NCI-H1436 (cell line): ENCODE measurements around the gene OR10G6.
"Not testable (repeated sequence)": the region's sequence is repeated elsewhere in the genome, so short reads cannot be mapped to it uniquely, and the experiment has no call there.

Experiments
- DNase-seq: peaks from one replicate; lab custom pipeline; 2025; lab: John Stamatoyannopoulos, UW

The OR10G6 gene, protein sequence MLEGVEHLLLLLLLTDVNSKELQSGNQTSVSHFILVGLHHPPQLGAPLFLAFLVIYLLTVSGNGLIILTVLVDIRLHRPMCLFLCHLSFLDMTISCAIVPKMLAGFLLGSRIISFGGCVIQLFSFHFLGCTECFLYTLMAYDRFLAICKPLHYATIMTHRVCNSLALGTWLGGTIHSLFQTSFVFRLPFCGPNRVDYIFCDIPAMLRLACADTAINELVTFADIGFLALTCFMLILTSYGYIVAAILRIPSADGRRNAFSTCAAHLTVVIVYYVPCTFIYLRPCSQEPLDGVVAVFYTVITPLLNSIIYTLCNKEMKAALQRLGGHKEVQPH

DNA sequence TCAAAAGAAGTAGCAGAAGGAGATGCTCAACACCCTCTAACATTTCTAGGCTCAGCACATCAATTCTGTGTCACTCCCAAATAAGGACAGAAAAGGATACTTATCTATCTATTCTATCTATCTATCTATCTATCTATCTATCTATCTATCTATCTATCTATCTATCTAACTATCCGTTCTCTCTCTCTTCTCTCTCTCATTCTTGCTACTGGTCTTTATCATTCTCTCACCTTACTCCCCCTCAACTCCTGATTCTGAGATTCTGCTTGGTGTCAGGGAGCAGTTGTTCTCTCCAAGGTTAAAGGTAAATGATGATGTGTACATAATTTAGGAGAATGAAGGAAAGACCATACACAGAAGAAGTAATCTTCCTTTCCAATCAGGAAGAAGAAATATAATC is at the start of gene OR10G6:
TSS of gene OR10G6 (minus strand) at position 43 of the 400 bp plus-strand sequence. CDS start at position 43, 0 bp downstream.
- DNase-seq: no peak

DNA sequence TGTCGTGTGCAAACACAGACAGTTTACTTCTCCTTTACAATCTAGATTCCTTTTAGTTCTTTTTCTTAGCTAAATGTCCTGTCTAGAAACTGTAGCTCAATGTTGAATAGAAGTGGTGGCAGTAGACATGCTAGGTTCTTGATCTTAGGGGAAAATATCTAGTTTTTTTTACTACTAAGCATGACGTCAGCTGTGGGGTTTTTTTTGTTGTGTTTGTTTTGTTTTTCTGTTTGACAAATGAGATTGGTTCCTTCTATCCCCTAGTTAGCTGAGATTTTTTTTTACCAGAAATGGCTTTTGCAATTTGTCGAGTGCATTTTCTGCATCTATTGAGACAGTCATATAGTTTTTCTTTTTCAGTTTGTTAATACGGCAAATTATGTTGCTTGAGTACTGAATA is 48.5 kb upstream of the OR10G6 start:
- DNase-seq: no peak

DNA sequence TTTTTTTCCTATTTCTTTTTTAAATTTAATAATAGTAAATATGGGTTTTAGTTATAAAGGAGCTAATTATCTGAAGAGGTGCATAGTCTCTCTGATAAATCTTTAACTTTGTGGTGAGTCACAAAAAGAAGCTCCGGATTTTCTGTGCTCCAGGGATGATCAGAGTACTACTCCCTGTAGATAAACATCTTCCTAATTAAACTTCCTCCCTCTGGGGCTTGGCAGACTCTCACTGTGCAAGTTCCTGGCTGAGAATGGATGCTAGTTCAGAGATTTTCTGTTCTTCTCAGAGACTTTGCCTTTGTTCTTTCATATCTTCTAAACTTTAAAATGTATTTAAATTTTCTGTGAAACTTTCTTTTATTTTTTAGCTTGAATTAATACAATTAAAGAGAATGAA is 46.3 kb upstream of the OR10G6 start, which contains the start of gene OR10G7:
TSS of gene OR10G7 (minus strand) at position 72 of the 400 bp plus-strand sequence. CDS start 2,324 bp downstream, outside the sequence.
- no peak for DNase-seq

DNA sequence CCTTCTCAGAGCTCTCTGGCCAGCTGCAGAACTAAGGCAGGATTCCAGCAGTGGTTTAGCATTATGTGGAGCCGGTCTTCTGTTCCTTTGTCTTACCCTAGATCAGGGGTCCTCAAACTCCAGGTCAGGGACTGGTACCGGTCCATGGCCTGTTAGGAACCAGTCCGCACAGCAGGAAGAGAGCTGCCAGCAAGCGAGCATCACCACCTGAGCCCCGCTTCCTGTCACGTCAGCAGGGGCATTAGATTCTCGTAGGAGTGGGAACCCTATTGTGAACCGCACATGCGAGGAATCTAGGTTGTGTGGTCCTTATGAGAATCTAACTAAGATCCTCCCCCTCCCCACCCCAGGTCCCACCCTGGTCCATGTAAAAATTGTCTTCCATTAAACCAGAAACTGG is 44.6 kb upstream of the OR10G6 start:
- no peak for DNase-seq

DNA sequence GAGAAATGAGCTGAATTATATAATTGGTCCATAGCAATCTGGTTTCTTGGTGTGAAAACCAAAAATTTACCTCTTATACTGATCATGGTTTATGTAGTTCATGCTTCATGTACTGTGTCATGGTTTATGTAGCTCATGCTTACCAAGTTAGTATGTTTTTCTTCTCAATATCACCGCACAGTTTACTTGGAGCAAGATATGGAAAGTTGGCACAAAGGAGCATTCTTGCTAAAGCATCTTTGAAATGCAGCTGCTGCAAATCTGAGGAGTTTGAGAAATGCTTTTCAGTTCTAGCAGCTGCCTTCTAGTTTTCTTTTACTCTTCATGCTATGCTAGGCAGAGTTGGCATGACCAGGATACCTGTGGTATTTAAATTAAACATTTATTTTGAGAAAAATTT is 41.7 kb upstream of the OR10G6 start:
- no peak for DNase-seq

DNA sequence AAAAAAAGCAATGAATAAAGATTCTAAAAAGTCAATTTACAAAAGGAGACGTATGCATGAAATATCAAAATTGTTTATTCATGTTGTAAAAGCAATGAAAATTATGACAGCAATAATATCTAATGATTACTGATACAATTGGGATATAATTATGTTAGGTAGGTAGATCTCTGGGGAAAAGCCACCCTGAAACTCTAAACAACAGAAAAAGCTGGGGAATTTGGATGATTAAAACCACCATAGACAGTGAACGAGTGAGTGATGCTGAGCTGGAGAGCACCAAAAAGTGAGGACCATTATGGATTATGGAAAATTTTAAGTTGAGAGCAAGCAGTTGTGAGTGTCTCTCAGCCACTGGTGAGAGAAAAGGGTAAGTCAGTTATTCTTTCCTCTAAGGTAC is 31.5 kb upstream of the OR10G6 start, which contains the start of gene OR10G8:
TSS of gene OR10G8 (plus strand) at position 301 of the 400 bp plus-strand sequence. CDS start 2,825 bp downstream, outside the sequence.
- no peak for DNase-seq

DNA sequence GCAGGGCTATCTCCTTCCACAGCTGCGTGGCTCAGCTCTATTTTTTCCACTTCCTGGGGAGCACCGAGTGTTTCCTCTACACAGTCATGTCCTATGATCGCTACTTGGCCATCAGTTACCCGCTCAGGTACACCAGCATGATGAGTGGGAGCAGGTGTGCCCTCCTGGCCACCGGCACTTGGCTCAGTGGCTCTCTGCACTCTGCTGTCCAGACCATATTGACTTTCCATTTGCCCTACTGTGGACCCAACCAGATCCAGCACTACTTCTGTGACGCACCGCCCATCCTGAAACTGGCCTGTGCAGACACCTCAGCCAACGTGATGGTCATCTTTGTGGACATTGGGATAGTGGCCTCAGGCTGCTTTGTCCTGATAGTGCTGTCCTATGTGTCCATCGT is 20.9 kb upstream of the OR10G6 start:
- not testable (repeated sequence) for DNase-seq

DNA sequence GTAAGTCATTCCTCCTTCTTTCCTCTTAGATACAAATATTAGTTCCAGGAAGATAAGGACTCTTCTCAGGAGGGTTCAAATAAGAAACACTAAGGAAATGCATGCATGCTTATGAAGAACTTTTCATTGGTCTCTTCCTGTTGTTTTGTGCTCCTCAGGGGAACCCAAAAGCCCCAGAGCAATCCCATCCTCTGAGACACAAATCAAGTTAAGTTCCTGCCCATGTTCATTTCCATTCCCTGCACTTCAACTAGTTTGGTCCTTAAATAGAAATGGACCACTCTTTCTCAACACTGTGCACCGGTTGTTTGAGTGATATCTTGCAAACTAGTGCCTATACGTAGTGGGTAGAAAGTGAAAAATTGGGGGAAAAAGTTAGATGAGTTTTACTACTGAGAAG is 17.7 kb upstream of the OR10G6 start, which contains the start of gene OR10G4:
TSS of gene OR10G4 (plus strand) at position 301 of the 400 bp plus-strand sequence. CDS start 2,578 bp downstream, outside the sequence.
- DNase-seq: no peak

DNA sequence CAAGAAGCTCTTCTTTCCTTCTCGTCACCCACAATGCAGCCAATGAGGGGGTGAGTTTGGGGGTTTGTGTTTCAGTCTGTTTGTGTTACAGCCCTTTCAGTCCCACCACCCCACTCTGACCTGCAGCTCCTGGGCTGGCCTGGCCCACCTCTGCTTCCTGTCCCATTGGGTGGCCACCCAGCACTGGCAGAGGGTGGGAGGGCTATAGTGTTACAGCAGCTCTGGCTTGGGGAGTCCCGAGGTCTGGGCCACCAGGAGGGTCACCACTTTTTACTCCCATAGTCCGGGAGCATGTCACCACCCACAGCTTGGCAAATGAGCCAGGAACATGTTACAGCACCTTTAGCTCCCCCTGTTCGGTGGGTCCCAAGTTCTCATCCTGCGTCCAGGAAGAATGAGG is 15.7 kb downstream of the OR10G6 start:
- no peak for DNase-seq

DNA sequence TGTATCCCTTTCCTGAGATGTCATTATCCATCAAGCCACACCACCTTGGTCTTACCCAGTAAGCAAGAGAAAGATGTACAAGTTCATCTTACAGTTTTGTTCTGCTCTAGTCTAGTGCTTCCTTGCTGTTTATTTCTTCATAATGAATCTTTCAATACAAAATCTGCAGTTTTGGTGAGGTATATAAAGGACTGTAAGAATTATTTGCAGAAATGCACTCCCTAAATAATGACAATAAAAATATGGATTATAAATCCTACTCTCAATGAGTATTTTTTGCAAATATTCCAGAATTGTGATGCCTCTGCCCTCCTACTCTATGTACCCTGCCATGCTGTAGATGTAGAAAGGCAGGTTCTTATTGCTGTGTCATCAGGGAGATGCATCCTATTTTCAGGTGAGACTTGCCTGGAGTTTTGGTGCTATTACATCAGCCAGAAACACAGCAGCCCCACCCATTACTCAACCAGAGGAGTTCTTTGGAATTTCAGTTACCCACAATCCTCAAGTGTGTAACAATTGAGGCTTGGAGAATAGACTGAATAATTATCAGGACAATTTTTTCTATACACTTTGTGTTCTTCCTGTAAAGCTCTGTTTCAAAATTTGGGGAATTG is 17.1 kb downstream of the OR10G6 start, which contains the start of gene OR10S1:
TSS of gene OR10S1 (minus strand) at position 51 of the 617 bp plus-strand sequence. CDS start 117 bp downstream, outside the sequence.
- DNase-seq: no peak

DNA sequence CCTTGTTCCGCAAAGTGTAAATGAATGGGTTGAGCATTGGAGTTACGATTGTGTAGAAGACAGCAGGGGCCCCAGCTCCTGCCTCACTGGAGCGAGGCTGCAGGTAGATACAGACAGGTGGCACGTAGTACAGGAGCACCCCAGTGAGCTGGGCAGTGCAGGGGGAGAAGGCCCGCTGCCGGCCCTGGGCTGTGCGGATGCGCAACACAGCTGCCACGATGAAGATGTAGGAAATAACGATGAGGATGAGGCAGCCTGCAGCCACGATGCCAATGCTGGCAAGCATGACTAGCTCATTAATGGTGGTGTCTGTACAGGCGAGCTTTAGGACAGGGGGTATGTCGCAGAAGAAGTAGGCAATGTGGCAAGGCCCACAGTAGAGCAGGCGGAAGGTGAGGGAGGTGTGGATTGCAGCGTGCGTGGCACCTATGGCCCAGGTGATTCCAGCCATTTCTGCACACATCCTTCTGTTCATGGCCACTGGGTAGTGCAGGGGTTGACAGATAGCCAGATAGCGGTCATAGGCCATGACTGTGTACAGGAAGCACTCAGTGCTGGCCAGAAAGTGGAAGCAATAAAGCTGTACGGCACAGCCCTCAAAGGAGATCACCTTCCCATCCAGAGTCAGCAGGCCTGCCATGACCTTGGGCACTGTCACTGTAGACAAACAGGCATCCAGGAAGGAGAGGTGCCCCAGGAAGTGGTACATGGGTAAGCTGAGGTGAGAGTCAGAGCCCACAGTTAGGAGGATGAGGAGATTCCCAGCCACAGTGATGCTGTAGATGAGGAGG is 18.0 kb downstream of the OR10G6 start:
- DNase-seq: no peak

DNA sequence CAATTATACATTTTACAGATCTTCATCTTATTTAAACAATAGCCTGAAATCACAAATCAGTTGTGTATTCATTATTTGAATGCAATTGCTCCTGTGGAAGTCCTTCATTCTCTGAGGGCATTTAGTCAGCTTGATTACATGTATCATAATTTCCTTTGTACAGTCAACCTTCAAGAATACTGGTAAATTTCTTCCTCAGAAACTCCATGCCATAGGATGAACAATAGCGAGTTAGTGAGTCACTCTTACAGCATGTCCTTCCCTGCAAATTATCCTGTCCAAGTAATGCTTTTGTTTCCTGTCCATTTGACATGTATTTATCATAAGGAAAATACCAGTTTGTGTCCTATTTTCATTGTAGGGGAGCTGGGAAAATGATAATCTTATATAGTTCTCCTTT is 21.1 kb downstream of the OR10G6 start:
- DNase-seq: no peak

DNA sequence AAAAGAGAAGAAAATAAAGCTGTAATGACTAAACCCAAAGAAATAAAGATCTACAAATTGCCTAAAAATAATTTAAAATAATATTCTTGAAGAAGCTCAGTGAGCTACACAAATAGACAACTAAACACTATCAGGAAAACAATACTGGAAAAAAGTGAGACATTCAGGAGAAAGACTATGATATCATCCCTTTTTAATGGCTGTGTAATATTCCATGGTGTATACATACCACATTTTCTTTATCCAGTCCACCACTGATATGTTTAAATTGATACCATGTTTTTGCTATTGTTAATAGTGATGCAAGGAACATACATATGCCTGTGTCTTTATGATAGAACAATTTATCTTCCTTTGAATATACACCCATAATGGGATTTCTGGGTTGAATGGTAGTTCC is 38.2 kb downstream of the OR10G6 start:
- DNase-seq: no peak

DNA sequence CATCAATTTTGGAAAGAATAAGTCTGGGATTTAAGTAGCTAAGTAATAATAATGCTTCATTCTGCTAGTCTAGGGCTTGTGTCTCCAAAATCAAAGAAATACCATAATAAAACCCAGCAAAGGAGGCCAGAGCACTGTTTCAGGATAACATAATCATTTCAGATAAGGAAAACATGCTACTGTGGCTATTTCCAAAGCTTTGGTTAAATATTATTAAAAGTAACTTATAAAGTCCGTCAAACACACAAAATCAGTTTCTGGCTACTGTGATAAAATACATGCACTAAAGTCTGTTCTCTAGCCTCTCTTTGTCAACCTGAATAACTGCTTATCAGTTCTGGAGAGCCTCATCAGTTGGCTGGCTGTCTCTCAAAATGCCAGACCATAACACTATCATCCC is 49.8 kb downstream of the OR10G6 start:
- DNase-seq: no peak
